GM12865 (cell line): ENCODE results near the gene ESF1.

Experiments
- DNase-seq: peaks from one replicate; pipeline ENCODE4 v3.0.0; 2010; ENCODE audit warnings: low read depth
- H3K4me3 ChIP-seq: 2 replicates; pipeline ENCODE4 v1.5.1; 2011; ENCODE audit warnings: mild to moderate bottlenecking, low read depth, low read length, control low read depth
- CTCF ChIP-seq: IDR thresholded peaks from 2 replicates; pipeline ENCODE4 v1.5.1; 2011; ENCODE audit warnings: low read length, control low read depth, low read depth, inconsistent platforms; ENCODE audit not compliant: insufficient read depth; ENCODE audit errors: missing control alignments

The ESF1 gene

GRCh38 chr20:13683833-13684232, 100.9 kb downstream of the ESF1 start:
- TF ChIP-seq CTCF, result no peak
- DNase-seq, result no peak
- H3K4me3 ChIP-seq, result no peak overlapping the region

GRCh38 chr20:13681248-13682125, 103.2 kb downstream of the ESF1 start:
- no peak for TF ChIP-seq CTCF
- DNase-seq, result peak; percentile 64
- H3K4me3 ChIP-seq, result no peak overlapping the region

- no peak for DNase-seq
- TF ChIP-seq CTCF, result no peak
- no peak overlapping the region for H3K4me3 ChIP-seq
These were observed 105.8 kb downstream of the ESF1 start for GRCh38 chr20:13678944-13679343.

GRCh38 chr20:13677241-13677640, 107.5 kb downstream of the ESF1 start:
- TF ChIP-seq CTCF, result no peak
- no peak for DNase-seq
- no peak overlapping the region for H3K4me3 ChIP-seq

GRCh38 chr20:13676682-13677081, 108.0 kb downstream of the ESF1 start:
- H3K4me3 ChIP-seq, result no peak overlapping the region
- DNase-seq, result no peak
- TF ChIP-seq CTCF, result no peak

GRCh38 chr20:13672690-13673089, 112.0 kb downstream of the ESF1 start:
- no peak overlapping the region for H3K4me3 ChIP-seq
- DNase-seq, result no peak
- TF ChIP-seq CTCF, result no peak
